GM12892 (cell line): ENCODE data around the gene PLEKHM3.
"Not testable (repeated sequence)": the region's sequence is repeated elsewhere in the genome, so short reads cannot be mapped to it uniquely, and the experiment has no call there.

ENCODE experiments used
- DNase-seq: peaks from one replicate; pipeline ENCODE4 v3.0.0; 2011; ENCODE audit not compliant: insufficient read length
- FAIRE-seq: peaks from 2 replicates; lab custom pipeline; 2011; peaks lifted over from hg19 to GRCh38; lab: Jason Lieb, UNC
- POLR2A ChIP-seq: IDR thresholded peaks from 2 replicates; pipeline ENCODE4 v1.6.1; 2011; ENCODE audit warnings: low read depth, low read length, control low read depth
- POLR2AphosphoS5 ChIP-seq: IDR thresholded peaks from 2 replicates; pipeline ENCODE4 v1.6.1; 2011; ENCODE audit warnings: low read depth, low read length, control low read depth
- TAF1 ChIP-seq: IDR thresholded peaks from 2 replicates; pipeline ENCODE4 v1.6.1; 2011; ENCODE audit warnings: low read depth, mild to moderate bottlenecking, control low read depth, low read length, borderline replicate concordance

PLEKHM3 gene

GRCh38 chr2:208033701-208034502 lies 8.6 kb upstream of the PLEKHM3 start:
- FAIRE-seq (peak; percentile 64), DNase-seq (no peak)
- TF ChIP-seq POLR2AphosphoS5 (no peak), POLR2A (no peak), TAF1 (no peak)

- FAIRE-seq (no peak), DNase-seq (no peak)
- TF ChIP-seq POLR2A (no peak), POLR2AphosphoS5 (no peak), TAF1 (no peak)
Measured at GRCh38 chr2:208031608-208032019, 6.3 kb upstream of the PLEKHM3 start.

- TF ChIP-seq TAF1 (no peak), POLR2AphosphoS5 (no peak), POLR2A (no peak)
- FAIRE-seq (no peak), DNase-seq (no peak)
Measured at GRCh38 chr2:208025814-208026184, 472 bp upstream of the PLEKHM3 start.

- FAIRE-seq = no peak
- TF ChIP-seq POLR2A = no peak
- no peak for TF ChIP-seq POLR2AphosphoS5
- TF ChIP-seq TAF1 = no peak
- no peak for DNase-seq
Measured at GRCh38 chr2:208024091-208024490, 1.2 kb downstream of the PLEKHM3 start.

- TF ChIP-seq POLR2A = no peak
- TF ChIP-seq POLR2AphosphoS5 = no peak
- no peak for TF ChIP-seq TAF1
- no peak for FAIRE-seq
- DNase-seq = no peak
Measured at GRCh38 chr2:208020253-208020652, 5.1 kb downstream of the PLEKHM3 start.

- FAIRE-seq, DNase-seq: not testable (repeated sequence)
Measured at GRCh38 chr2:208018124-208018712, 7.1 kb downstream of the PLEKHM3 start.

- FAIRE-seq = no peak
- no peak for DNase-seq
- TF ChIP-seq POLR2A = no peak
- TF ChIP-seq TAF1 = no peak
- no peak for TF ChIP-seq POLR2AphosphoS5
Measured at GRCh38 chr2:208017721-208018120, 7.6 kb downstream of the PLEKHM3 start.

- no peak for DNase-seq
- FAIRE-seq = no peak
- TF ChIP-seq POLR2AphosphoS5 (no peak), POLR2A (no peak), TAF1 (no peak)
Measured at GRCh38 chr2:208015475-208015874, 9.9 kb downstream of the PLEKHM3 start.

- TF ChIP-seq TAF1 (no peak), POLR2AphosphoS5 (no peak), POLR2A (no peak)
- DNase-seq (no peak), FAIRE-seq (no peak)
Measured at GRCh38 chr2:208013285-208014178, 11.8 kb downstream of the PLEKHM3 start.

GRCh38 chr2:208012449-208012848 lies 12.9 kb downstream of the PLEKHM3 start:
- TF ChIP-seq POLR2A (no peak), POLR2AphosphoS5 (no peak), TAF1 (no peak)
- DNase-seq (no peak), FAIRE-seq (no peak)

- FAIRE-seq (no peak), DNase-seq (no peak)
- no peak for TF ChIP-seq POLR2AphosphoS5
- TF ChIP-seq TAF1 = no peak
- TF ChIP-seq POLR2A = no peak
Measured at GRCh38 chr2:208010506-208010905, 14.8 kb downstream of the PLEKHM3 start.

- no peak for TF ChIP-seq TAF1
- no peak for TF ChIP-seq POLR2AphosphoS5
- DNase-seq (no peak), FAIRE-seq (no peak)
Measured at GRCh38 chr2:208006833-208007232, 18.5 kb downstream of the PLEKHM3 start.
